CD4-positive, alpha-beta T cell (primary cell): ENCODE data around the gene LNX2. TPM values are rescaled to one million over a fixed set of nuclear protein-coding genes. Genes with fewer than 3 reads are reported as not detected.

Source experiments
- ATAC-seq: fragments of 200-7000 bp; cut with Tn5 transposase; one replicate; pipeline ENCODE4 v1.10.0; 2022; ENCODE audit warnings: mild to moderate bottlenecking; ENCODE audit not compliant: poor library complexity
- CTCF ChIA-PET: fragments of 350-600 bp; sonication (Branson Sonifier 250); formaldehyde crosslinking; loops from one replicate; lab custom pipeline; 2021; ENCODE audit warnings: antibody characterized with exemption, inconsistent platforms; lab: Charles Lee
- POLR2A ChIA-PET: fragments of 350-600 bp; sonication (Branson Sonifier 250); formaldehyde crosslinking; loops from one replicate; lab custom pipeline; 2021; ENCODE audit warnings: antibody characterized with exemption, inconsistent platforms; lab: Charles Lee
- DNase-seq, 14 experiments: peaks; one replicate each; pipeline ENCODE4 v3.0.0-alpha.2; 2013 to 2020; ENCODE audit warnings: mixed read lengths in 2 of 14
- H3K27ac ChIP-seq, 2 donors: one replicate each; pipeline versions ENCODE4 v1.5.1 to v1.7.0; 2013; ENCODE audit warnings: low read length in 2 of 2, low read depth in 1 of 2, mild to moderate bottlenecking in 1 of 2
- H3K27me3 ChIP-seq, 2 experiments: 1 replicate in 1 of 2; 2 replicates in 1 of 2; pipeline versions ENCODE4 v1.6.1 to v1.7.0; 2013; ENCODE audit warnings: low read length in 2 of 2, control low read depth in 1 of 2, mild to moderate bottlenecking in 1 of 2, moderate library complexity in 1 of 2; ENCODE audit not compliant: insufficient read depth in 2 of 2, control insufficient read depth in 1 of 2
- H3K36me3 ChIP-seq: one replicate; pipeline ENCODE4 v1.6.1; 2013; ENCODE audit warnings: low read length, control low read depth; ENCODE audit not compliant: insufficient read depth
- H3K4me1 ChIP-seq: one replicate; pipeline ENCODE4 v1.6.1; 2013; ENCODE audit warnings: low read length, control low read depth; ENCODE audit not compliant: insufficient read depth
- H3K4me3 ChIP-seq: one replicate; pipeline ENCODE4 v1.5.1; 2013; ENCODE audit warnings: mild to moderate bottlenecking, low read length, moderate library complexity
- H3K9me3 ChIP-seq, 2 experiments: 1 replicate in 1 of 2; 2 replicates in 1 of 2; pipeline versions ENCODE4 v1.6.1 to v1.7.0; 2013; ENCODE audit warnings: low read length in 2 of 2, mild to moderate bottlenecking in 2 of 2, control low read depth in 1 of 2, moderate library complexity in 1 of 2; ENCODE audit not compliant: control insufficient read depth in 1 of 2, insufficient read depth in 1 of 2
- H3K27ac Mint-ChIP-seq: one replicate; pipeline ENCODE4 v1.8.0; 2020; ENCODE audit warnings: mixed read lengths
- H3K27me3 Mint-ChIP-seq: one replicate; pipeline ENCODE4 v1.8.0; 2021; ENCODE audit warnings: mixed read lengths
- H3K36me3 Mint-ChIP-seq: one replicate; pipeline ENCODE4 v1.8.0; 2021; ENCODE audit warnings: low read depth, mixed read lengths
- H3K4me1 Mint-ChIP-seq: one replicate; pipeline ENCODE4 v1.8.0; 2021; ENCODE audit warnings: low read depth, mixed read lengths
- H3K4me3 Mint-ChIP-seq: one replicate; pipeline ENCODE4 v1.8.0; 2020; ENCODE audit warnings: mild to moderate bottlenecking, mixed read lengths
- H3K9me3 Mint-ChIP-seq: one replicate; pipeline ENCODE4 v1.8.0; 2020; ENCODE audit warnings: mixed read lengths
- CTCF ChIP-seq: fragments of 200-600 bp; IDR thresholded peaks from one replicate; pipeline ENCODE4 v1.8.0; 2022; ENCODE audit warnings: antibody characterized with exemption, mild to moderate bottlenecking
- intact Hi-C, 2 experiments: fragments of 100-400 bp; cut with DNase I in 1 of 2; cut with micrococcal nuclease in 1 of 2; formaldehyde crosslinking; loops; one replicate each; pipeline versions ENCODE4 v1.15.1 to v1.9.0; 2023 to 2025; cut with DNase I, micrococcal nuclease
- total RNA-seq, 174 experiments: library from RNA in 2 of 174; stranded (reverse) in 2 of 174; gene quantifications; one replicate each; pipeline ENCODE4 v1.2.3 and lab custom pipeline; 2021 to 2026

The LNX2 gene
- total RNA-seq, 2 experiments from 2014 or later = 3.5 to 3.9 TPM

GRCh38 chr13:27497563-27498230 lies 122.6 kb downstream of the LNX2 start:
- Histone ChIP-seq H3K4me3 (no peak overlapping the region), H3K4me1 (no peaks in the 10 kb centered on the region), H3K9me3 (no peaks in the 10 kb centered on the region), H3K27me3 (no peaks in the 10 kb centered on the region), H3K27ac (no peak overlapping the region), H3K36me3 (no peaks in the 10 kb centered on the region)
- no peaks in the 10 kb centered on the region for H3K9me3 Mint-ChIP-seq
- no peaks in the 10 kb centered on the region for H3K36me3 Mint-ChIP-seq
- ChIA-PET POLR2A (no interaction called here), CTCF (no interaction called here)
- no peak overlapping the region for H3K27ac Mint-ChIP-seq
- ATAC-seq (no peak), DNase-seq (no peak)
- no peak for TF ChIP-seq CTCF
- no peak overlapping the region for H3K4me3 Mint-ChIP-seq
- H3K4me1 Mint-ChIP-seq = no peaks in the 10 kb centered on the region
- H3K27me3 Mint-ChIP-seq = no peaks in the 10 kb centered on the region
- intact Hi-C loops = no loop called here

GRCh38 chr13:27496536-27497273 lies 123.6 kb downstream of the LNX2 start:
- ChIA-PET POLR2A (no interaction called here), CTCF (no interaction called here)
- H3K4me3 ChIP-seq = no peak overlapping the region
- H3K27ac ChIP-seq = no peak overlapping the region
- DNase-seq (no peak), ATAC-seq (no peak)
- H3K27me3 ChIP-seq = no peaks in the 10 kb centered on the region
- no peaks in the 10 kb centered on the region for H3K36me3 ChIP-seq
- intact Hi-C loops = no loop called here
- H3K4me1 ChIP-seq = no peaks in the 10 kb centered on the region
- Mint-ChIP-seq H3K27ac (no peak overlapping the region), H3K9me3 (no peaks in the 10 kb centered on the region), H3K27me3 (no peaks in the 10 kb centered on the region), H3K4me1 (no peaks in the 10 kb centered on the region), H3K4me3 (no peak overlapping the region), H3K36me3 (no peaks in the 10 kb centered on the region)
- no peaks in the 10 kb centered on the region for H3K9me3 ChIP-seq
- TF ChIP-seq CTCF = no peak

GRCh38 chr13:27496006-27496405 lies 124.3 kb downstream of the LNX2 start:
- TF ChIP-seq CTCF = no peak
- H3K9me3 ChIP-seq = no peaks in the 10 kb centered on the region
- H3K4me1 ChIP-seq = no peaks in the 10 kb centered on the region
- no peak overlapping the region for H3K4me3 ChIP-seq
- Mint-ChIP-seq H3K27me3 (no peaks in the 10 kb centered on the region), H3K27ac (no peak overlapping the region), H3K9me3 (no peaks in the 10 kb centered on the region), H3K4me3 (no peak overlapping the region), H3K4me1 (no peaks in the 10 kb centered on the region), H3K36me3 (no peaks in the 10 kb centered on the region)
- ChIA-PET POLR2A (no interaction called here), CTCF (no interaction called here)
- no peak for DNase-seq
- no peak for ATAC-seq
- intact Hi-C loops = no loop called here
- no peaks in the 10 kb centered on the region for H3K36me3 ChIP-seq
- no peak overlapping the region for H3K27ac ChIP-seq
- no peaks in the 10 kb centered on the region for H3K27me3 ChIP-seq

Other genes starting within 250 kb of the LNX2 start
- 100 to 1,000 TPM; 129 to 132 TPM for gene GTF3A, start 195.9 kb downstream of the LNX2 start, total RNA-seq
- 10 to 100 TPM; 13.6 to 14.5 TPM for gene MTIF3, start 170.0 kb downstream of the LNX2 start, total RNA-seq
- gene POLR1D, start 1.4 kb upstream of the LNX2 start, total RNA-seq = 100 to 1,000 TPM; 197 to 200 TPM
- gene GSX1, start 172.0 kb upstream of the LNX2 start, total RNA-seq = not detected